ENCODE data around the gene COL26A1. TPM values are rescaled to one million over a fixed set of nuclear protein-coding genes. Genes with fewer than 3 reads are reported as not detected.

The COL26A1 gene
- total RNA-seq, 2 experiments from 2014 or later: not detected

DNA sequence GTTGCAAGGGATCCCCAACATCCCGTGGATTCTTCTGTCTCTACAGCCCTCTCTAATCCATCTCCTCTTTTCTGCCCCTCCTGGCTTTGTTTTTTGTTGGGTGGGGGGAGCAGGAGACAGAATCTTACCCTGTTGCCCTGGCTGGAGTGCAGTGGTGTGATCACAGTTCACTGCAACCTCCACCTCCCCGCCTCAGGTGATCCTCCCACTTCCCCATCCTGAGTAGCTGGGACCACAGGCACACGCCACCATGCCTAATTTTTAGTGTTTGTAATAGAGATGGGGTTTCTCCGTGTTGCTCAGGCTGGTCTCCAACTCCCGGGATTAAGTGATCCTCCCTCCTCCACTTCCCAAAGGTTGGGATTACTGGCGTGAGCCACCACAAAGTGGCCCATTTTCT is 144.7 kb downstream of the COL26A1 start:
- BruUV-seq (replicated peaks): no TSS peak
- H3K4me1 ChIP-seq (ENCODE audit: insufficient read depth, low read length, poor library complexity, severe bottlenecking): peaks cover 27% of the 10 kb centered on the region
- ChIA-PET CTCF (ENCODE audit: unreplicated experiment) (no interaction called here), POLR2A (no interaction called here)
- no peaks in the 10 kb centered on the region for H3K79me2 ChIP-seq (ENCODE audit: insufficient read depth, low read depth, low read length)
- peak overlapping the region; percentile 39 for H3K4me3 ChIP-seq (ENCODE audit: low read depth, low read length, poor library complexity, severe bottlenecking)
- peak; percentile 20 for DNase-seq (ENCODE audit: low spot score)
- peak overlapping the region; percentile 82; the same call in 1 of the 2 replicates for H2AFZ ChIP-seq (ENCODE audit: low read length)
- H3K4me2 ChIP-seq (ENCODE audit: low read length): peak overlapping the region; percentile 57
- H4K20me1 ChIP-seq (ENCODE audit: insufficient read depth, low read length): no peaks in the 10 kb centered on the region
- TF ChIP-seq EZH2phosphoT487 (IDR thresholded peaks at IDR 0.05; ENCODE audit: borderline replicate concordance, low read depth, low read length): no peak
- no peak for TF ChIP-seq CTCF (conservative IDR thresholded peaks at IDR 0.05; ENCODE audit: low read length)
- H3K9me2 ChIP-seq (ENCODE audit: insufficient read depth, low read length): no peaks in the 10 kb centered on the region
- H3K36me3 ChIP-seq (ENCODE audit: insufficient read depth, low read length): no peaks in the 10 kb centered on the region; the same call in 1 of the 2 replicates
- intact Hi-C loops (cut with micrococcal nuclease; ENCODE audit: unreplicated experiment): loop anchor here (1.0 kb wide), 2 partner anchors 54 to 143 kb away; no protein-coding TSS in a partner anchor
- H3K27ac ChIP-seq (ENCODE audit: low read depth, low read length, poor library complexity, severe bottlenecking): no peak overlapping the region
- no peaks in the 10 kb centered on the region for H3K9me3 ChIP-seq (ENCODE audit: low read length)

DNA sequence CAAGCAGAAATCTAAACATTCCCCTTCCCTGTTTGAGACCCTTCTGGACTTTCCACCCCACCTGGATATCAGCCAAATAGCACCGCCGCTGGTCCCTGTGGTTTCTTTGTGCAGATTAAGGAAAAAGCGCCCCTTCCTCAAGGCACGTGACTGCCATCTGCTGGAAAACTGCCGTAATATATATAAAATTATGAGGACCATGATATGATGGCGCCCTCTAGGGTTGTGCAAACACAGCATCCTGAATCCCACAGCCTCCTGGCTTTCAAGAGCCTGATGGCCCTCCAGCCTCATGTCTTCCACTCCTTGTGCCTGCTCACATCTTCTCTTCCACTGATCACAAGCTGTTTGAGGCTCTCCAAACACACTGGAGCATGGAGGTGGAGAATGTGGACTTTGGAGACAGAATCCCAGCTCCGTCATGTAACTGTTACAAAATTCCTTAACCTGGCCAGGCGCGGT is 145.1 kb downstream of the COL26A1 start:
- no peaks in the 10 kb centered on the region for H3K9me2 ChIP-seq (ENCODE audit: insufficient read depth, low read length)
- CTCF ChIA-PET (ENCODE audit: unreplicated experiment): no interaction called here
- peak overlapping the region; percentile 82; the same call in 1 of the 2 replicates for H2AFZ ChIP-seq (ENCODE audit: low read length)
- BruUV-seq (replicated peaks): no TSS peak
- no peak overlapping the region for H3K27ac ChIP-seq (ENCODE audit: low read depth, low read length, poor library complexity, severe bottlenecking)
- H3K4me2 ChIP-seq (ENCODE audit: low read length): peak overlapping the region; percentile 57
- POLR2A ChIA-PET: interaction anchor here (1.2 kb wide), 1 partner anchor 10 kb away, joined by 4 read pairs; no protein-coding TSS in a partner anchor
- DNase-seq (ENCODE audit: low spot score): peak; percentile 87
- no peaks in the 10 kb centered on the region for H3K79me2 ChIP-seq (ENCODE audit: insufficient read depth, low read depth, low read length)
- intact Hi-C loops (cut with micrococcal nuclease; ENCODE audit: unreplicated experiment): loop anchor here (1.0 kb wide), 2 partner anchors 55 to 144 kb away; no protein-coding TSS in a partner anchor
- TF ChIP-seq EZH2phosphoT487 (IDR thresholded peaks at IDR 0.05; ENCODE audit: borderline replicate concordance, low read depth, low read length): no peak
- peak; percentile 100 for TF ChIP-seq CTCF (conservative IDR thresholded peaks at IDR 0.05; ENCODE audit: low read length)
- no peaks in the 10 kb centered on the region for H4K20me1 ChIP-seq (ENCODE audit: insufficient read depth, low read length)
- peaks cover 27% of the 10 kb centered on the region for H3K4me1 ChIP-seq (ENCODE audit: insufficient read depth, low read length, poor library complexity, severe bottlenecking)
- H3K4me3 ChIP-seq (ENCODE audit: low read depth, low read length, poor library complexity, severe bottlenecking): peak overlapping the region; percentile 39
- H3K9me3 ChIP-seq (ENCODE audit: low read length): no peaks in the 10 kb centered on the region
- no peaks in the 10 kb centered on the region; the same call in 1 of the 2 replicates for H3K36me3 ChIP-seq (ENCODE audit: insufficient read depth, low read length)

DNA sequence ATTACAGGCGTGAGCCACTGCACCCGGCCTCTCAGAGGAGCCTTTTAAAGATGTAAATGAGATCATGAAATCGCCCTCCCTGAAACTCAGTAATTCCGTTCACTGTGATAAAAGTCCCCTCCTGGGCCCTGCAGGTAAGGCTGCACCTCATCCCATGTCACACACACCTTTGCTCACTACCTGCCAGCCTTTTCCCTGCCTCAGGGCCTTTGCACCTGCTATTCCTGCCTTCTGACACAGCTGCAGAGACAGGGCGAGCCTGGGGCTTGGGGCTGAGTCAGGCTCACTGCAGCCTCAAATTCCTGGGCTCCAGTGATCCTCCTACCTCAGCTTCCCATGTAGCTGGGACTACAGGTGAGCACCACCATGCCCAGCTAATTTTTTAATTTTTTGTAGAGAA is 147.6 kb downstream of the COL26A1 start:
- BruUV-seq (replicated peaks): no TSS peak

More for the DNA sequence above, 147.6 kb downstream of the COL26A1 start:
- peaks cover 12% of the 10 kb centered on the region for H3K4me1 ChIP-seq (ENCODE audit: insufficient read depth, low read length, poor library complexity, severe bottlenecking)
- POLR2A ChIA-PET: no interaction called here
- no peak overlapping the region for H3K27ac ChIP-seq (ENCODE audit: low read depth, low read length, poor library complexity, severe bottlenecking)
- H4K20me1 ChIP-seq (ENCODE audit: insufficient read depth, low read length): no peaks in the 10 kb centered on the region
- intact Hi-C loops (cut with micrococcal nuclease; ENCODE audit: unreplicated experiment): no loop called here
- no peak for TF ChIP-seq CTCF (conservative IDR thresholded peaks at IDR 0.05; ENCODE audit: low read length)
- CTCF ChIA-PET (ENCODE audit: unreplicated experiment): no interaction called here
- H3K36me3 ChIP-seq (ENCODE audit: insufficient read depth, low read length): no peaks in the 10 kb centered on the region; the same call in 1 of the 2 replicates
- DNase-seq (ENCODE audit: low spot score): no peak
- H2AFZ ChIP-seq (ENCODE audit: low read length): no peak overlapping the region
- no peaks in the 10 kb centered on the region for H3K9me2 ChIP-seq (ENCODE audit: insufficient read depth, low read length)
- H3K79me2 ChIP-seq (ENCODE audit: insufficient read depth, low read depth, low read length): no peaks in the 10 kb centered on the region
- H3K4me2 ChIP-seq (ENCODE audit: low read length): no peak overlapping the region
- H3K9me3 ChIP-seq (ENCODE audit: low read length): no peaks in the 10 kb centered on the region
- H3K4me3 ChIP-seq (ENCODE audit: low read depth, low read length, poor library complexity, severe bottlenecking): no peak overlapping the region

All from OCI-LY7 (cell line).